ENCODE measurements around the gene GPRIN3. TPM values are rescaled to one million over a fixed set of nuclear protein-coding genes. Genes with fewer than 3 reads are reported as not detected.

GPRIN3 gene
- total and polyA plus RNA-seq, 10 of the 15 experiments (the other 5 are each of a cell fraction or from before 2014, with no cell fraction given) = under 0.01 to 0.05 (median 0.01) TPM; not detected in 6

GRCh38 chr4:89257376-89257775 lies 50.2 kb downstream of the GPRIN3 start:
- no peaks in the 10 kb centered on the region for H3K4me1 ChIP-seq (ENCODE audit: control insufficient read depth, insufficient read depth, low read length)

GRCh38 chr4:89256203-89256800 lies 51.3 kb downstream of the GPRIN3 start:
- TF ChIP-seq ZBED1 (IDR thresholded peaks at IDR 0.05; ENCODE audit: borderline replicate concordance) (no peak), YY1 (IDR thresholded peaks at IDR 0.05; ENCODE audit: low read depth, low read length) (no peak)
- FAIRE-seq = no peak
- ChIA-PET SMC1A (ENCODE audit: uncharacterized antibody, unreplicated experiment) (interaction anchor here (0.9 to 2.3 kb wide), 5 partner anchors 20 to 438 kb away, joined by 3 to 5 read pairs (median 4); no protein-coding TSS in a partner anchor), POLR2A (no interaction called here), CTCF (interaction anchor here (0.8 to 2.6 kb wide), 7 partner anchors 8 to 475 kb away, joined by 3 to 12 read pairs (median 5); no protein-coding TSS in a partner anchor), RAD21 (ENCODE audit: unreplicated experiment) (no interaction called here)
- Histone ChIP-seq H3K36me3 (ENCODE audit: control insufficient read depth in 2 of 2, insufficient read depth in 2 of 2, low read length in 1 of 2) (no peaks in the 10 kb centered on the region), H3K4me2 (ENCODE audit: control insufficient read depth, insufficient read depth) (no peak overlapping the region), H3K27ac (ENCODE audit: control insufficient read depth, insufficient read depth) (no peak overlapping the region), H3K9ac (ENCODE audit: control insufficient read depth, insufficient read depth, low read length) (no peak overlapping the region), H3K4me3 (no peak overlapping the region), H2AFZ (ENCODE audit: control insufficient read depth, low read depth, low read length) (no peak overlapping the region), H3K27me3 (replicated peaks in 1 of 2; ENCODE audit: control insufficient read depth in 2 of 2, insufficient read depth in 2 of 2, low read length in 1 of 2) (no peaks in the 10 kb centered on the region; a peak in 2 of 4 replicates), H3K79me2 (ENCODE audit: control insufficient read depth, insufficient read depth, low read length) (no peaks in the 10 kb centered on the region), H3K4me1 (ENCODE audit: control insufficient read depth, insufficient read depth, low read length) (no peaks in the 10 kb centered on the region), H3K9me3 (replicated peaks; ENCODE audit: control insufficient read depth, insufficient read depth, low read length) (no peaks in the 10 kb centered on the region), H4K20me1 (ENCODE audit: control insufficient read depth, insufficient read depth) (no peaks in the 10 kb centered on the region)
- no TSS peak for BruUV-seq (replicated peaks)
- intact Hi-C loops (cut with micrococcal nuclease; ENCODE audit: unreplicated experiment) = loop anchor here (1.0 to 5.0 kb wide), 2 partner anchors 31 to 651 kb away; no protein-coding TSS in a partner anchor
- in situ Hi-C loops (cut with MboI) = loop anchor here (10.0 kb wide), 1 partner anchor 178 kb away; no protein-coding TSS in a partner anchor
- no peak for DNase-seq (ENCODE audit: low read depth, low spot score)
- WGBS (ENCODE audit: insufficient coverage, insufficient replicate concordance, low lambda C conversion rate, missing lambda C conversion rate) = 2% methylated on average over 3 of the region's 3 CpGs
- no peak for ATAC-seq

More at GRCh38 chr4:89257376-89257775, 50.2 kb downstream of the GPRIN3 start:
- Histone ChIP-seq H3K4me3 (no peak overlapping the region), H3K79me2 (ENCODE audit: control insufficient read depth, insufficient read depth, low read length) (no peaks in the 10 kb centered on the region), H3K9me3 (replicated peaks; ENCODE audit: control insufficient read depth, insufficient read depth, low read length) (no peaks in the 10 kb centered on the region), H3K36me3 (ENCODE audit: control insufficient read depth in 2 of 2, insufficient read depth in 2 of 2, low read length in 1 of 2) (no peaks in the 10 kb centered on the region), H2AFZ (ENCODE audit: control insufficient read depth, low read depth, low read length) (no peak overlapping the region), H3K27ac (ENCODE audit: control insufficient read depth, insufficient read depth) (no peak overlapping the region), H3K9ac (ENCODE audit: control insufficient read depth, insufficient read depth, low read length) (no peak overlapping the region), H3K4me2 (ENCODE audit: control insufficient read depth, insufficient read depth) (no peak overlapping the region), H4K20me1 (ENCODE audit: control insufficient read depth, insufficient read depth) (no peaks in the 10 kb centered on the region), H3K27me3 (replicated peaks in 1 of 2; ENCODE audit: control insufficient read depth in 2 of 2, insufficient read depth in 2 of 2, low read length in 1 of 2) (no peaks in the 10 kb centered on the region; a peak in 2 of 4 replicates)
- BruUV-seq (replicated peaks) = no TSS peak
- no peak for FAIRE-seq
- intact Hi-C loops (cut with micrococcal nuclease; ENCODE audit: unreplicated experiment) = loop anchor here (5.0 kb wide), 1 partner anchor 650 kb away; no protein-coding TSS in a partner anchor
- WGBS (ENCODE audit: insufficient coverage, insufficient replicate concordance, low lambda C conversion rate, missing lambda C conversion rate) = 24% methylated on average over 2 of the region's 2 CpGs
- in situ Hi-C loops (cut with MboI) = loop anchor here (10.0 kb wide), 1 partner anchor 177 kb away; no protein-coding TSS in a partner anchor
- TF ChIP-seq TCF3 (IDR thresholded peaks at IDR 0.05; ENCODE audit: borderline replicate concordance, insufficient read depth, low read depth, low read length) = no peak
- no peak for TF ChIP-seq RELA (IDR thresholded peaks at IDR 0.05; ENCODE audit: borderline replicate concordance, partially characterized antibody)
- ChIA-PET SMC1A (ENCODE audit: uncharacterized antibody, unreplicated experiment) (interaction anchor here (1.5 kb wide), 2 partner anchors 19 to 31 kb away, joined by 4 read pairs; no protein-coding TSS in a partner anchor), POLR2A (no interaction called here), CTCF (interaction anchor here (0.7 to 2.6 kb wide), 5 partner anchors 11 to 476 kb away, joined by 3 to 10 read pairs (median 3); no protein-coding TSS in a partner anchor), RAD21 (ENCODE audit: unreplicated experiment) (interaction anchor here (0.7 to 1.1 kb wide), 2 partner anchors 178 to 438 kb away, joined by 3 read pairs; no protein-coding TSS in a partner anchor)
- no peak for ATAC-seq
- no peak for DNase-seq (ENCODE audit: low read depth, low spot score)
